Measurements from ENCODE around the gene HAPLN3. TPM values are rescaled to one million over a fixed set of nuclear protein-coding genes. Genes with fewer than 3 reads are reported as not detected.

The HAPLN3 gene
- total RNA-seq, 1 experiment from 2014 or later, result 42.4 TPM

DNA sequence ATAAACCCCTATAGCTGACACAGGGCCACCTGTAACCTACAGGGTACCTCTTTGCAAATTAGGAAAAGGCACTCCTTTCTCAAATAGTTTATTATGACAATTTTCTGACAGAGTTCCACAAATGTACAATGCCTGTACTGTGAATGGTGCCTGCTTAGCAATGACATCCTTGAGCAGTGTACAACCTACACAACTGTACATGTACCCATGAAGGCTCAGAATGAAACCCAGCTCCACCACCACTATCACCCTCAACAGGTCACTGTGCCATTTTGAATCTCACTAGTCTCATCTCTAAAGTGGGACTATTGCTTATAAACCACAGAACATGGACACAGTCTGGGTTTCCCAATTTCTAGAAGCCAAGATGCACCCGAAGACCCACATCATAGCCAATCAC lies 10.8 kb upstream of the HAPLN3 start:
- Histone ChIP-seq H3K23me2 (ENCODE audit: insufficient read length, low read depth, low read length, poor library complexity, severe bottlenecking) (no peaks in the 10 kb centered on the region), H3K27ac (ENCODE audit: insufficient read length, low read depth, low read length) (no peak overlapping the region), H4K8ac (replicated peaks; ENCODE audit: insufficient read length, low read depth, low read length) (no peak overlapping the region), H3K18ac (ENCODE audit: insufficient read length, low read depth, low read length) (no peak overlapping the region), H3T11ph (ENCODE audit: low read length) (no peak overlapping the region), H3K23ac (ENCODE audit: insufficient read length, low read depth, low read length) (no peak overlapping the region), H4K5ac (ENCODE audit: insufficient read length, low read depth, low read length) (no peak overlapping the region), H2BK20ac (ENCODE audit: low read depth, low read length, poor library complexity, severe bottlenecking) (no peak overlapping the region), H3K56ac (ENCODE audit: insufficient read length, low read depth, low read length) (no peak overlapping the region), H3K9ac (ENCODE audit: extremely low read depth, insufficient read length, low read length) (no peak overlapping the region), H2BK5ac (ENCODE audit: insufficient read length, low read length) (no peak overlapping the region), H3K4me1 (ENCODE audit: insufficient read depth, low read length) (peaks cover 8% of the 10 kb centered on the region), H2BK15ac (ENCODE audit: low read depth, low read length) (no peak overlapping the region), H3K79me2 (ENCODE audit: insufficient read depth, low read length) (peaks cover 13% of the 10 kb centered on the region; the same call in 1 of the 2 replicates), H3K4me2 (ENCODE audit: insufficient read depth, insufficient read length, low read length) (no peak overlapping the region), H3K4ac (ENCODE audit: low read depth, low read length) (no peak overlapping the region), H4K91ac (ENCODE audit: insufficient read length, low read depth, low read length) (no peak overlapping the region), H3K14ac (ENCODE audit: insufficient read depth, low read length) (no peak overlapping the region), H2BK120ac (ENCODE audit: low read depth, low read length, poor library complexity, severe bottlenecking) (no peak overlapping the region), H2BK12ac (ENCODE audit: insufficient read length, low read depth, low read length) (no peak overlapping the region), H3K27me3 (ENCODE audit: insufficient read depth, low read length) (no peaks in the 10 kb centered on the region), H3K9me3 (ENCODE audit: control insufficient read depth, low read depth, low read length) (no peaks in the 10 kb centered on the region), H3K79me1 (ENCODE audit: insufficient read depth, low read depth, low read length, poor library complexity, severe bottlenecking) (peaks cover 21% of the 10 kb centered on the region), H2AFZ (ENCODE audit: low read length) (no peak overlapping the region), H4K20me1 (ENCODE audit: control insufficient read depth, insufficient read depth, insufficient read length) (no peaks in the 10 kb centered on the region), H2AK5ac (ENCODE audit: insufficient read length, low read length) (no peak overlapping the region)
- Mint-ChIP-seq H3K27me3 (ENCODE audit: low read depth) (no peaks in the 10 kb centered on the region), H3K27ac (peak overlapping the region in 1 of 3 experiments; percentile 91; a peak in 2 of 7 replicates), H3K4me3 (no peak overlapping the region), H3K4me1 (peaks cover 46 to 89% of the 10 kb centered on the region in 2 experiments), H3K9me3 (no peaks in the 10 kb centered on the region; a peak in 1 of 5 replicates), H3K36me3 (ENCODE audit: insufficient read depth in 1 of 3, low read depth in 3 of 3) (peaks cover 88 to 100% (median 99%) of the 10 kb centered on the region in 3 experiments)
- no peak for DNase-seq
- no CpG with 5 or more reads among the region's 1 CpG for WGBS (ENCODE audit: extremely low coverage, insufficient read length, low lambda C conversion rate)
- TF ChIP-seq, protein P1, sequence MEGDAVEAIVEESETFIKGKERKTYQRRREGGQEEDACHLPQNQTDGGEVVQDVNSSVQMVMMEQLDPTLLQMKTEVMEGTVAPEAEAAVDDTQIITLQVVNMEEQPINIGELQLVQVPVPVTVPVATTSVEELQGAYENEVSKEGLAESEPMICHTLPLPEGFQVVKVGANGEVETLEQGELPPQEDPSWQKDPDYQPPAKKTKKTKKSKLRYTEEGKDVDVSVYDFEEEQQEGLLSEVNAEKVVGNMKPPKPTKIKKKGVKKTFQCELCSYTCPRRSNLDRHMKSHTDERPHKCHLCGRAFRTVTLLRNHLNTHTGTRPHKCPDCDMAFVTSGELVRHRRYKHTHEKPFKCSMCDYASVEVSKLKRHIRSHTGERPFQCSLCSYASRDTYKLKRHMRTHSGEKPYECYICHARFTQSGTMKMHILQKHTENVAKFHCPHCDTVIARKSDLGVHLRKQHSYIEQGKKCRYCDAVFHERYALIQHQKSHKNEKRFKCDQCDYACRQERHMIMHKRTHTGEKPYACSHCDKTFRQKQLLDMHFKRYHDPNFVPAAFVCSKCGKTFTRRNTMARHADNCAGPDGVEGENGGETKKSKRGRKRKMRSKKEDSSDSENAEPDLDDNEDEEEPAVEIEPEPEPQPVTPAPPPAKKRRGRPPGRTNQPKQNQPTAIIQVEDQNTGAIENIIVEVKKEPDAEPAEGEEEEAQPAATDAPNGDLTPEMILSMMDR (conservative IDR thresholded peaks at IDR 0.05), result no peak
